Neutrophil (primary cell): ENCODE results near the gene ZSCAN20.

Experiments
- H3K27ac ChIP-seq: fragments of 200-600 bp; sonication (generic); 2 replicates; pipeline ENCODE4 v1.5.1; 2016; ENCODE audit warnings: mild to moderate bottlenecking, moderate library complexity
- H3K27me3 ChIP-seq: fragments of 200-600 bp; sonication (generic); 2 replicates; pipeline ENCODE4 v1.6.0; 2016; ENCODE audit warnings: mild to moderate bottlenecking
- H3K36me3 ChIP-seq: fragments of 200-600 bp; sonication (generic); 2 replicates; pipeline ENCODE4 v1.5.1; 2017
- H3K4me1 ChIP-seq, 2 experiments: fragments of 200-600 bp in 1 of 2; sonication (generic) in 1 of 2; 1 replicate in 1 of 2; 2 replicates in 1 of 2; pipeline versions ENCODE4 v1.5.1 to v1.6.1; 2013 to 2016; ENCODE audit warnings: low read depth in 1 of 2, low read length in 1 of 2, mild to moderate bottlenecking in 1 of 2, moderate library complexity in 1 of 2; ENCODE audit not compliant: control insufficient read depth in 1 of 2, insufficient read depth in 1 of 2
- H3K4me3 ChIP-seq, 2 experiments: fragments of 200-600 bp in 1 of 2; sonication (generic) in 1 of 2; 1 replicate in 1 of 2; 2 replicates in 1 of 2; pipeline ENCODE4 v1.5.1; 2013 to 2016; ENCODE audit warnings: low read depth in 1 of 2, low read length in 1 of 2, mild to moderate bottlenecking in 1 of 2, moderate library complexity in 1 of 2
- H3K9me3 ChIP-seq: fragments of 200-600 bp; sonication (generic); 2 replicates; pipeline ENCODE4 v1.5.1; 2016
- CTCF ChIP-seq: fragments of 200-600 bp; sonication (generic); IDR thresholded peaks from 2 replicates; pipeline ENCODE4 v1.5.1; 2016; ENCODE audit warnings: antibody characterized with exemption

ZSCAN20 gene

GRCh38 chr1:33460144-33460543, 12.3 kb upstream of the ZSCAN20 start:
- no peaks in the 10 kb centered on the region for H3K4me1 ChIP-seq
- H3K9me3 ChIP-seq: no peaks in the 10 kb centered on the region
- no peak overlapping the region for H3K4me3 ChIP-seq
- no peak for TF ChIP-seq CTCF
- no peak overlapping the region for H3K27ac ChIP-seq
- peaks cover 17% of the 10 kb centered on the region for H3K27me3 ChIP-seq
- no peaks in the 10 kb centered on the region for H3K36me3 ChIP-seq

- no peak for TF ChIP-seq CTCF
- no peak overlapping the region for H3K4me3 ChIP-seq
- H3K4me1 ChIP-seq: no peaks in the 10 kb centered on the region
Measured at GRCh38 chr1:33460947-33461629, 11.4 kb upstream of the ZSCAN20 start.

GRCh38 chr1:33462405-33463164, 9.9 kb upstream of the ZSCAN20 start:
- TF ChIP-seq CTCF: no peak
- H3K4me3 ChIP-seq: no peak overlapping the region
- no peak overlapping the region for H3K27ac ChIP-seq
- H3K36me3 ChIP-seq: no peaks in the 10 kb centered on the region
- peaks cover 17% of the 10 kb centered on the region for H3K27me3 ChIP-seq
- no peaks in the 10 kb centered on the region for H3K4me1 ChIP-seq
- H3K9me3 ChIP-seq: no peaks in the 10 kb centered on the region

More at GRCh38 chr1:33460947-33461629, 11.4 kb upstream of the ZSCAN20 start:
- H3K9me3 ChIP-seq: no peaks in the 10 kb centered on the region
- peaks cover 17% of the 10 kb centered on the region for H3K27me3 ChIP-seq
- no peak overlapping the region for H3K27ac ChIP-seq
- H3K36me3 ChIP-seq: no peaks in the 10 kb centered on the region

- Histone ChIP-seq H3K4me3 (no peak overlapping the region), H3K9me3 (no peaks in the 10 kb centered on the region), H3K36me3 (no peaks in the 10 kb centered on the region), H3K4me1 (no peaks in the 10 kb centered on the region), H3K27me3 (peaks cover 13% of the 10 kb centered on the region), H3K27ac (no peak overlapping the region)
- TF ChIP-seq CTCF: no peak
Measured at GRCh38 chr1:33464552-33464951, 7.9 kb upstream of the ZSCAN20 start.

- TF ChIP-seq CTCF: no peak
- Histone ChIP-seq H3K27ac (no peak overlapping the region), H3K27me3 (peaks cover 6% of the 10 kb centered on the region), H3K4me1 (no peaks in the 10 kb centered on the region), H3K9me3 (no peaks in the 10 kb centered on the region), H3K36me3 (no peaks in the 10 kb centered on the region), H3K4me3 (no peak overlapping the region)
Measured at GRCh38 chr1:33465316-33465715, 7.1 kb upstream of the ZSCAN20 start.
